HuH-7 (cell line): ENCODE data around the gene PIEZO1.
"Not testable (repeated sequence)": the region's sequence is repeated elsewhere in the genome, so short reads cannot be mapped to it uniquely, and the experiment has no call there.

Experiments
- DNase-seq: peaks from one replicate; pipeline ENCODE4 v3.0.0; 2011; ENCODE audit warnings: low spot score

PIEZO1 gene, protein sequence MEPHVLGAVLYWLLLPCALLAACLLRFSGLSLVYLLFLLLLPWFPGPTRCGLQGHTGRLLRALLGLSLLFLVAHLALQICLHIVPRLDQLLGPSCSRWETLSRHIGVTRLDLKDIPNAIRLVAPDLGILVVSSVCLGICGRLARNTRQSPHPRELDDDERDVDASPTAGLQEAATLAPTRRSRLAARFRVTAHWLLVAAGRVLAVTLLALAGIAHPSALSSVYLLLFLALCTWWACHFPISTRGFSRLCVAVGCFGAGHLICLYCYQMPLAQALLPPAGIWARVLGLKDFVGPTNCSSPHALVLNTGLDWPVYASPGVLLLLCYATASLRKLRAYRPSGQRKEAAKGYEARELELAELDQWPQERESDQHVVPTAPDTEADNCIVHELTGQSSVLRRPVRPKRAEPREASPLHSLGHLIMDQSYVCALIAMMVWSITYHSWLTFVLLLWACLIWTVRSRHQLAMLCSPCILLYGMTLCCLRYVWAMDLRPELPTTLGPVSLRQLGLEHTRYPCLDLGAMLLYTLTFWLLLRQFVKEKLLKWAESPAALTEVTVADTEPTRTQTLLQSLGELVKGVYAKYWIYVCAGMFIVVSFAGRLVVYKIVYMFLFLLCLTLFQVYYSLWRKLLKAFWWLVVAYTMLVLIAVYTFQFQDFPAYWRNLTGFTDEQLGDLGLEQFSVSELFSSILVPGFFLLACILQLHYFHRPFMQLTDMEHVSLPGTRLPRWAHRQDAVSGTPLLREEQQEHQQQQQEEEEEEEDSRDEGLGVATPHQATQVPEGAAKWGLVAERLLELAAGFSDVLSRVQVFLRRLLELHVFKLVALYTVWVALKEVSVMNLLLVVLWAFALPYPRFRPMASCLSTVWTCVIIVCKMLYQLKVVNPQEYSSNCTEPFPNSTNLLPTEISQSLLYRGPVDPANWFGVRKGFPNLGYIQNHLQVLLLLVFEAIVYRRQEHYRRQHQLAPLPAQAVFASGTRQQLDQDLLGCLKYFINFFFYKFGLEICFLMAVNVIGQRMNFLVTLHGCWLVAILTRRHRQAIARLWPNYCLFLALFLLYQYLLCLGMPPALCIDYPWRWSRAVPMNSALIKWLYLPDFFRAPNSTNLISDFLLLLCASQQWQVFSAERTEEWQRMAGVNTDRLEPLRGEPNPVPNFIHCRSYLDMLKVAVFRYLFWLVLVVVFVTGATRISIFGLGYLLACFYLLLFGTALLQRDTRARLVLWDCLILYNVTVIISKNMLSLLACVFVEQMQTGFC (N-terminal part only)

DNA sequence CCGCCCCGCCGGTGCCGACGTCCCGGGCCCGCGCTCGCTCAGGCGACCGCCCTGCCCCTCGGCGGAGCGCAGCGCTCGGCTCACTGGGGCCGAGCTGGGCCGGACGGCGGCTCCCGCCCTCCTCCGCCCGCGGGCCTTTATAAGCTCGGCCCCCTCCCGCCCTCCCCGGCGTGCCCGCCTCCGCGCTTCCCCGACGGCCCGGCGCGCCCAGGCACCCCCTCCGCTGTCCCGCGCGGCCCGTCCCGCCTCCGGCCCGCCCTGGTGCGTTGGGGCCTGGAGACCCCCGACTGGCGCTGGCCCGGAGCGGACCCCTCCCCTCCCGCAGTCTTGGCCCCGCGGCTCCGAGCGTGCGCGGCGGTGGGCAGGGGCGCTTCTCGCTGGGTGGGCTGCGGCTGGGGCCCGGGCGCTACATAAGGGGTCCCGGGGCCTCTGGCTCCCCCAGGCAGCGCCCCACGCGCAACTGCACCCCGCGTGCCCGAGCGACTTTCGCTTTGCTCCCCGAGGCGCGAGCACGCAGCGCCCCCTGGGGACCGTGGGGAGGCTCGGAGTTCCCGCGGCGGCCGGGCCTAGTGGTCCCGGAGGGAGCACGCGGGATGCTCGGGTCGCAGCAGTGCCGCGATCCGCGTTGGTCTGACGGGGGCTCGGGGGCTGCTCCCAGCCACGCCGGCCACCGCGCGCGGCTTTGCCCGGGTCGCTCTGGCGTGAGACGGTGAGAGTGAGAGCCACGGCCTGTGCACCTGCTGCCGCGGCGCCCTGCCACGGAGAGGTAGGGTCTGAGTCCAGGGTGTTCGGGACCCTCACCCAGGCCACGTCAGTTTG, at the start of gene PIEZO1:
PIEZO1 (minus strand) TSS at position 115 of the 819 bp plus-strand sequence. CDS start 256 bp downstream, outside the sequence.
- DNase-seq = peak; percentile 92

DNA sequence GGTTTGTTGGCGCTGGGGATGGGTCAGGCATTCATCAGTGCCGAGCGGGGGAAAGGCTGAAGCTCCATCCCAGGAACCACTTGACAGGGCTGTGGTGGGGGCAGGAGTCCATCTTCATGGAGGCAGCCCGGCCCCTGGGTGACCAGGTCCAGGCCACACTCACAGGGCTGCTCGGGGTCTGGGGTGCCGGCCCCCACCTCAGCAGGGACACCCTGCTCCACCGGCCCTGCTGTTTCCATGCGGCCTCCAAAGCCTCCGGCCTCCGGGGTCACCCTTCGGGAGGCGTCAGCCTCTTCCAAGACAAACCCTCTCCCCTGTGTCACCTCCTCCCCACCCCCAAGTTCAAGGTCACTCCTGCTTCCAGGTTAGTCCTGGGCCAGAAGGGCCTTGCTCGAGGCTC, 49.6 kb upstream of the PIEZO1 start:
- DNase-seq = no peak

DNA sequence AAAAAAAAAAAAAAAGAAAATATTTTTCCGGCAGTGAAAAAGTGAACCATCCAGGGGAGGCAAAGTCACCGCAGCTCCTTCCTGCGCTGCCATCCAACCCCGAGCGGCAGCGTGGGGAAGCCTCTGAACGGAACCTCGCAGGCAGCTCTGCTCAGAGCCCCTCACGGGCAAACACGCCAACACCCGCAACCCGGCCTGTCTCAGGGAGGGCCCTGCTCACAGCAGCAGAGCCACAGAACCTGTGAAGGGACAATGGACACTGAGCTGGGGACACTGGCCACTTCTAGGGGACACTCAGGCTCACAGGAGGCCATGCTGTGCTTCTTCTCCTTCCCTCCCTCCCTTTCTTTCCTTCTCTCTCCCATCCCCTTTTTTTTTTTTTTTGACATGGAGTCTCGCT, 48.1 kb upstream of the PIEZO1 start:
- no peak for DNase-seq

DNA sequence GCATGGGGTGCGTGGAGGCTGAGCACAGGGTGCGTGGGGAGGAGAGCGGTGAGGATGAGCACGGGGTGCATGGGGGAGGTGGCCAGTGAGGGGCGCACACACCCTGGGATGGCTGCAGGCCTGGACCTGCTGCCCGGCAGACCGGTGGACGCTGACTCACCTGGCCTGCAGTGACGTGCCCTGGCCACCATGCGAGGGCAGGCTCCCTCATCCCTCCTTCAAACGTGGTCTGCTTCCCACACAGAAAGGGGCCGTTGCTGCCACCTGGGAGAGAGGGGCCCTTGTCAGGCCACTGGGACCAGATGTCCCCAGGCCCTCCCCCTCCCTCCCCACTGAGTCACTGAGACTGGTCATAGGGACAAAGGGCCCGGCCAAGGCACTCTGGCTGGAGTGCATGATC, 46.8 kb upstream of the PIEZO1 start:
- DNase-seq = no peak

DNA sequence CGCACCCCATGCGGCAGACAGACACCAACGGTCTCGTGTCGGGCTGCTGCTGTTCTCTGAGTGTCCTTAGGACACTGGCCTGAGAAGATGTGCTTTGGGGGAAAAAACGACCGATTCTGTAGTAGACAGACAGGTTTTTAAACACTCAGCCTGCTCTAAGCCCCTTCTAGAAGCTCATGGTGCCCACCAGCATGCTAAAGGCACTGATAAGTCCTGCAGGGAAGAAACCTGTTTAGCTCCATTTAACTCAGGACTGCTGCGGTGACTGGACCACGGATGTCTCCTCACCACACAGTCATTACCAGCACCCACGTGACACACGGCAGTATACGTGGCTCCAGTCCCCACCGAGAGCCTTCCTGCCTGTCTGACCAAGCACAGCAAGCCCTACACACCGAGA, 45.8 kb upstream of the PIEZO1 start:
- no peak for DNase-seq

DNA sequence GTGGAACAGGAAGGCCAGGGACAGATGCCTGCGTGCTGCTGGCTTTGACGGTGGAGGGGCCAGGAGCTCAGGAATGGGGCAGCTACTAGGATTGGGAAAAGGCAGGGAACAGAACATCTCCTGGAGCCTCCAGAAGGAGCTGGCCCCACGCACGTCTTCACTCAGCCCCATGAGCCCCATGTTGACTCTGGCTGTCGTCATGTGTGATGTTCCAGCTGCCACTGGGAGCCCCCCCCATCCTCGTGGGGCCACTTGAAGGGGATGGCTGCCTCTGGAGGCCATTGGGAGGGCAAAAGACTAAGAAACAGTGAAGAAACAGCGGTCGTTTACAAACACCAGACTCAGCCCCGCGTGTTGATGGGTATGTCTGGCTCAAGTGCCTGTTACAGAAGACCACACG, 45.2 kb upstream of the PIEZO1 start:
- DNase-seq = no peak

DNA sequence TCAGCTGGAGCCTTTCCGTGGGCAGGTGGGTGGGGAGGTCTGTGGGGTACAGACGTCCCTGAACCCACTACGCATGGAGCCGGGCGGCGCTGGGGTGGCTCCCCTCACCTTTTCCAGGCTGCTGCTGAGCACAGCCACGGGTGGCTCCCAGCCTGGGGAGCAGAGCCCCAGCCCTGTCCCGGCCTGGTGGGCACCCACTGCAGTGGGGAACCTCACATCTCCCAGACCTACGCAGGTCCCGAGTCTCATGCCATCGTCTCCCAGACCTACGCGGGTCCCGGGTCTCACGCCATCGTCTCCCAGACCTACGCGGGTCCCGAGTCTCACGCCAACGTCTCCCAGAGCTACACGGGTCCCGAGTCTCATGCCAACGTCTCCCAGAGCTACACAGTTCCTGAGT, 43.7 kb upstream of the PIEZO1 start:
- DNase-seq = no peak

DNA sequence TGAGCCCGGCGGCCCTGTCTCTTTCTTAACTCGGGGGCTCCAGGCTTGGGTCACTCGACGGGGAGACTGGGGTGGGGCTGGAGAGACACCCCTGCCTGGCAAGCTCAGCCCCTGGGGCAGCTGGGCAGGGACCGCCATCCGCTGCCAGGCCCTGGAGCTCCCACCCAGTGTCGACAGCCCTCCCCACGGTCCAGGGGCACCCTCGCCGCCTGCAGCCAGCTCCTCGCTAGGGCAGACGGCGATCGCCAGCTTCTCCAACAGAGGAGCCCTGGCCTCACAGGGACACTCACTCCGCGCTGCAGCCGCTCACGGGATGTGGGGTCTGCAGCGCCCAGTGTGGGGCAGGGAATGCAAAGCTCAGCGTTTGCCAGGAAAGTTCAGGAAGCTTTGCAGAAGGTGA, 42.7 kb upstream of the PIEZO1 start:
- no peak for DNase-seq

DNA sequence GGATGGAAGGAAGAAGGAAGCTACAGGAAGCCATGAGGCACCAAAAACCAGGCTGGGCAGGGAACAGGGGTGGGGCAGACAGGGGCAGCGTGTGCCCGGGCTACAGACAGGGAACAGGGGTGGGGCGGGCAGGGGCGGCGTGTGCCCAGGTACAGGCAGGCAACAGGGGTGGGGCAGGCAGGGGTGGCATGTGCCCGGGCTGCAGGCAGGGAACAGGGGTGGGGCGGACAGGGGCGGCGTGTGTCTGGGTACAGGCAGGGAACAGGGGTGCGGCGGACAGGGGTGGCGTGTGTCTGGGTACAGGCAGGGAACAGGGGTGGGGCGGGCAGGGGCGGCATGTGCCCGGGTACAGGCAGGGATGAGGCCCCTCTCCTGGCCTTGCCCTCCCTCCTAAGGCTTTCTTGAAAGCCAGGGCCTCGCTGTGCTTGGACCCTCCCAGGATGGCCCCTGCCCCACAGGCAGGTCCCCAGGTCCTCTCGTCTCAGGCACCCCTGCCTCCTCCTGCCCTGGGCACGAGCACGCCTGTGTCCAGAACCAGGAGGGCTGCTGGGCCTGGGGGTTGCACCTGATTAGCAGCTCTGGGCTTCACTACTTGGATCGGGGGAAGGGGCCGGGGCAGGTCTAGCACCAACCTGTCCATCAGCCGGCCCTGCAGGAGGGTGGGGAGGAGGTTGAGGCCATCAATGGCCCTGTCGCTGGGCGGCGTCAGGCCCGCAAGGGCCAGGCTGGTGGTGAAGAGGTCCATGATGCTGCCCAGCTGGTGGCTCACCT, 41.2 kb upstream of the PIEZO1 start:
- no peak for DNase-seq

DNA sequence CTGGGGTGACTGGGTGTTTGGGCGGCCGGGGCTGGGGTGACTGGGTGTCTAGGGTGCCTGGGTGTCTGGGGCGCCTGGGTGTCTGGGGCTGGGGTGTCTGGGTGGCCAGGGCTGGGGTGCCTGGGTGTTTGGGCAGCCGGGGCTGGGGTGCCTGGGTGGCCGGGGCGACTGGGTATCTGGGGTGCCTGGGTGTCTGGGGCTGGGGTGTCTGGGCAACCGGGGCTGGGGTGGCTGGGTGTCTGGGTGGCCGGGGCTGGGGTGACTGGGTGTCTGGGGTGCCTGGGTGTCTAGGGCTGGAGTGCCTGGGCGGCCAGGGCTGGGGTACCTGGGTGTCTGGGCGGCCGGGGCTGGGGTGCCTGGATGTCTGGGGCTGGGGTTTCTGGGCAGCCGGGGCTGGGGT, 40.1 kb upstream of the PIEZO1 start:
- DNase-seq = no peak

DNA sequence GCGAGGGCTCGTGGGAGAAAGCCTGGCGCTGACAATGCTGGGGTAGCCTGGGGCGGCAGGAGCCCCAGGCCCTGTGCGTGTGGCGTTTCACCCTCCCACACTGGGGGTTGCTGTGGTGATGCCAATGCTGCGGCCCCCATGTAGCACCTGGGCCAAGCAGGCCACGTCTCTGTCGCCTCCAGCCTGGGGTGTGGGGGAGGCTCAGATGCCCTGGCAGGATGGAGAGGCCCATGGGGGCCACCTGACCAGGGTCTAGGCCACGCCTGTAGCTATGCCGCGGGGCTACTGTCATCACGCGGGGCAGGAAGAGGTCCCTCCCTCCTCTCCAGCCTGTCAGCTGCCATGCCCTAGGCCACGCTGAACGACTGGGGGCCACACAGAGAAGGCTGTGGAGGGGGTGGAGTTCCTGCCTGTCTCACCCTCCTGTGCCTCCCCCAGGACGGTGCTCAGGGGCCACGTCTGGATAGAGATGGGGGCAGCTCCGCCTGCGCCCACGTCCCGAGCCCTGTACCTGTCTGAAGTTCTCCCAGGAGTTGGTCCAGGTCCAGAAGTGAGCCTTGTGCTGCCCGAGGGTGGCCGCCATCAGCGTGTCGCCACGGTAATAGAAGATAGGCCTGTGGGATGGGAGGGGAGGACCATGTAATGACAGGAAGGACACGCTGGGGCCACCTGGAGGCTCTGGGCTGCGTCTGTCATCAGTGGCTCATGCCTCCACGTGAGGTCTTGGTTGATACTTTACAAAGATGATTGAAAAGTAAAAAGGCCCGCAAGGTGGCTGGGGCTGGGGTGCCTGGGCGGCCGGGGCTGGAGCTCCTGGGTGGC, 39.4 kb upstream of the PIEZO1 start:
- no peak for DNase-seq

DNA sequence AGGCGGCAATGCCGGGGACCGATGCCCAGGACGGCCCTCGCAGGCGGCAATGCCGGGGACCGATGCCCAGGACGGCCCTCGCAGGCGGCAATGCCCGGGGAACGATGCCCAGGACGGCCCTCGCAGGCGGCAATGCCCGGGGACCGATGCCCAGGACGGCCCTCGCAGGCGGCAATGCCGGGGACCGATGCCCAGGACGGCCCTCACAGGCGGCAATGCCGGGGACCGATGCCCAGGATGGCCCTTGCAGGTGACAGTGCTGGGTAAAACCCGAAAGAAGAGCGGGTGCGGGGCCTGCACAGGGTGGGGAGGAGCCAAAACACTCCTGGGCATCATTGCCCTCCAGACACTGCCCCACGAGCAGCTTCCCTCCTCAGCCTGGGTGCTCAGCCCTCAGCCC, 38.6 kb upstream of the PIEZO1 start:
- DNase-seq = not testable (repeated sequence)

DNA sequence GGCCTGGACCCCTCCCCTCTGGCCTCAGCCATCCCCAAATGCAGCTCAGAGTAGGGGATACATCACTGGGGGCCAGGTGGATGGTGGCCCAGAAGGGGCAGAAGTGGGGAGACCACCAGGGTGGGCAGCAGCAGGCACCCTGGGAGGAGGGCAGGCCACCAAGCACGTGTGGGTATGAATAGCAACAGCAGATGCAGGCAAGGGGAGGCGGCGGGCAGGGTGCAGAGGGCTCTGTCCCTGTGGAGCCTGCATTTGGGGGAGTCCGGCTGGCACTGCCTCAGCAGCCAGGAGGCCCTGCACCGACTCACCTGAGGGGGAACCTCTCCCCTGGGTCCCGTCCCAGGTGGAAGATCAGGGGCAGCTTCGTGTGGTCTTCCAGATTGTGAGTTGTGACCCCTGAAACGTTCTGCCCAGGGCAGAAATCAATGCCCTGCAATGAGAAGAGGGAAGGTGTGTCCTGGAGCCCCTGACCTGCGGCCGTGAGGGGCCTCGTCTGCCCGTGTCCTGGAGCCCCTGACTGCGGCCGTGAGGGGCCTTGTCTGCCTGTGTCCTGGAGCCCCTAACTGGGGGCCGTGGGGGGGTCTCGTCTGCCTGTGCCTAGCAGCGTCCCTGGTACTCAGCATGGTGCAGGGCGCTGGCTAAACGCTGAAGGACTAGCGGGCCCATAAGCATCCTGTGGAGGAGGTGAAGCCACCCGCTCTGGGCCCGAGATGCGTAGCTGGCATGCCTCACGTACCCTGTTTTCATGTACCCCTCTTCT, 37.4 kb upstream of the PIEZO1 start:
- no peak for DNase-seq

DNA sequence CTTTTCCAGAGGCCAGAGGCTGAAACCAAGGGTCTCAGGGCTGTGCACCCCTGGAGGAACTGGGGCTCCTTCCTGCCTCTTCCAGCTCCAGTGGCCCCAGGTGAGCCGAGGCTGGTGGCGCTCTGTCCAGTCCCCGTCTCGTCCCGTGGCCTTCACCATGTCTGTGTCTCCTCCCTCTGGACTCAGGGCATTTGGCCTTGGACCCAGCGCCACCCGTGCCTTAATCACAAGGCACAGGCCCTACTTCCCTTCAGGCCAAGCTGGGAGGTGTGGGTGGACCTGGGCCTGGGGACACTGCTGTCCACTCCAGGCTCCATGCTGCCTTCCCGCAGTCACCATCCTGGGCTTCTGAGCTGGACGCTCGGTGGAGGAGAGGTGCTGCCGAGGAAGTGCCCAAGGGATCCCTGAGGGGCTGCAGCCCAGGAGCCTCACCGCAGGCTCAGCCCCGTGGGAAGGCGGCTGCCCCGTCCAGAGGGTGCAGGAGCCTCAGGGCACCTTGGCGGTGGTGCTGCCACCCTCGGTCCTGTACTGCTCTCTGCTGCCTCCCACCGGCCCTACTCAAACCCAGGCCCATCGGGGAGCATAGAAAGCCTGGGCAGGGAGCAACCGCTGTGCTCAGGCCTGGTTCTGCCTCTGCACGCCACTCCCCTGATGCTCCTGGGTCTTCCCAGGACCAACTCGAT, 36.3 kb upstream of the PIEZO1 start:
- DNase-seq = no peak

DNA sequence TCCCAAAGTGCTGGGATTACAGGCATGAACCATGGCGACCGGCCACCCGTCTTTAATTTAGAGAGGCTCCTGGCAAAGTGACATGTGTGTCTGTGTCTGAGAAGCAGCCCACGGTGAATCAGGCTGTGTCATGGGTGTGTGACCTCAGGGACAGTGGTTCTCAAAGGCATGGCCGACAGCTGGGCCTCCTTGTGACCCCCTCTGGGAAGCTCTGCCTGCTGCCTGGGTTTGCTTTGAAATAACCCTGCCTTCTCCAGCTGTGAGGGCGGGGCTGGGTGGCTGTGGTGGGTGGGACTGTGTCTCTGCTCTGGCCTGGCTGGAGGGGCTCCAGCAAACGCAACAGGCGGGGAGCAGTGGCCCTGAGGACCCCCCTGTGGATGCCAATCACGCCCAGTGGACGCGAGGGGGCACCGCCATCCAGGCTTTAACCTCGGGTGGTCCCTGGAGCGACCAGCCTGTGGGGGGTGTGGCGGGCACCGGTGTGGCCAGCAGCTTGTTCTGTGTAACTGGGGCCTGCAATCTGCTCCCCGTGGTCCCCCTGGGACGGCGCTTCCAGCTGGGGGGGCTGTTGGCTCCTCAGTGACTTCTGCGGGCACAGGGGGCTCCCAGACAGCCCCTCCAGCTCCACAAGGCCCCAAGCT, 35.5 kb upstream of the PIEZO1 start:
- no peak for DNase-seq

DNA sequence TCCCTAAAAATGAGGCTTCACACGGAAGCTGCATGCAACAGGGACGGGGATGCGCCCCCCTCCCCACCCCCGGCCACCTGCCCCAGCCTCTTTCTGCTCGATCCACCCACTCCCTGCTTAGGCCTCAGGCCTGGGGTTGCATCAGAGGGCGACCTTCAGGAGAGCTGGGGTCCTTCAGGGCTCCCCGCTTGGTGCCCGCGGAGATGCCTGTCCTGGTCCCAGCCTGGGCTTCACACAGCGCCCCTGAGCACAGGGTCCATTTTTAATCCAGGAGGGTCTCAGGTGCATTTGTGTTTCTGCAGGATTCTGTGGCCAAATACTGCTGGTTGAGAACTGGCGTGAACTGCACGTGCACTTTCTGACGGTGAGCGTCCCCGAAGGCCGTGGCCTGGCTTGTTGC, 34.1 kb upstream of the PIEZO1 start:
- no peak for DNase-seq

DNA sequence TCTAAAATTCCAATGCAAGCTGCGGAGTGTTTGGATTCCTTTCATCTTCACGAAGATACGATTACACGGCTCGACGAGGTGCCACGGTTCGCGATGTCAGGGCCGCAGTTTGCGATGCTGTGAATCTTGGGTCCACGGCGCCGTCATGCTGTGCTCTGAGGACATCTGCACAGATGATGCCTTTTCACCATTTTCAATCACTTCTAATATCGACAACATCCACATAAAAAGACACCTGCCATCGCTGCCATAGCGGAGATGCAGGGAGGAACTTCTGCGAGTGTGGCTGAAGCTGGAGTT, 33.5 kb upstream of the PIEZO1 start:
- DNase-seq = no peak
